Measurements from ENCODE around the gene KITLG. TPM values are rescaled to one million over a fixed set of nuclear protein-coding genes. Genes with fewer than 3 reads are reported as not detected.
A peak's percentile ranks its signal among the peaks of the same experiment; 100 is the strongest.

KITLG gene
- total RNA-seq, 4 donors from 2014 or later, result 3.9 to 33.0 (median 14.7) TPM

DNA sequence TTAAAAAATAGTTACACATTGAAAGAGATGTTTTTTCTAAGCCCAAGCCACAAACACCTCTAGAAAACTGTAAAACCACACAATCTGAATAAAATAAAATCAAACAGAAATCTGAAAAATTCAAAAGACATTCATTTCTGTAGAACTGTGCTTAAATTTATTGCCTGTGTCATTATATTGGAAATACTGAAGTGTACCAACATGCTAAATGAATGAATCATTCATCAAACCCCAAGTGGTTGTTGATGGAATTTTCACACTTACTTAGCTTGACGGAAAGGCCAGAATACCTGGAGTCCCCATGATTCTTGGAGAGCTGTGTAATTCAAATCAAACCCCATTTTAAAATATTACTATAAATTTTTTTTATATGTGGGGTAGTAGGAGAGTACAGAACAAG is 2.7 kb downstream of the KITLG start:
- intact Hi-C loops (cut with DNase I), result loop anchor here (10.0 kb wide), 1 partner anchor 433 kb away; the partner anchor contains the start of genes CEP290 and TMTC3
- TF ChIP-seq, protein P1, sequence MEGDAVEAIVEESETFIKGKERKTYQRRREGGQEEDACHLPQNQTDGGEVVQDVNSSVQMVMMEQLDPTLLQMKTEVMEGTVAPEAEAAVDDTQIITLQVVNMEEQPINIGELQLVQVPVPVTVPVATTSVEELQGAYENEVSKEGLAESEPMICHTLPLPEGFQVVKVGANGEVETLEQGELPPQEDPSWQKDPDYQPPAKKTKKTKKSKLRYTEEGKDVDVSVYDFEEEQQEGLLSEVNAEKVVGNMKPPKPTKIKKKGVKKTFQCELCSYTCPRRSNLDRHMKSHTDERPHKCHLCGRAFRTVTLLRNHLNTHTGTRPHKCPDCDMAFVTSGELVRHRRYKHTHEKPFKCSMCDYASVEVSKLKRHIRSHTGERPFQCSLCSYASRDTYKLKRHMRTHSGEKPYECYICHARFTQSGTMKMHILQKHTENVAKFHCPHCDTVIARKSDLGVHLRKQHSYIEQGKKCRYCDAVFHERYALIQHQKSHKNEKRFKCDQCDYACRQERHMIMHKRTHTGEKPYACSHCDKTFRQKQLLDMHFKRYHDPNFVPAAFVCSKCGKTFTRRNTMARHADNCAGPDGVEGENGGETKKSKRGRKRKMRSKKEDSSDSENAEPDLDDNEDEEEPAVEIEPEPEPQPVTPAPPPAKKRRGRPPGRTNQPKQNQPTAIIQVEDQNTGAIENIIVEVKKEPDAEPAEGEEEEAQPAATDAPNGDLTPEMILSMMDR (IDR thresholded peaks at IDR 0.05), result peak in 4 of 6 experiments; percentile 23 to 66 (median 48)
- TF ChIP-seq POLR2A (IDR thresholded peaks at IDR 0.05), result no peak

DNA sequence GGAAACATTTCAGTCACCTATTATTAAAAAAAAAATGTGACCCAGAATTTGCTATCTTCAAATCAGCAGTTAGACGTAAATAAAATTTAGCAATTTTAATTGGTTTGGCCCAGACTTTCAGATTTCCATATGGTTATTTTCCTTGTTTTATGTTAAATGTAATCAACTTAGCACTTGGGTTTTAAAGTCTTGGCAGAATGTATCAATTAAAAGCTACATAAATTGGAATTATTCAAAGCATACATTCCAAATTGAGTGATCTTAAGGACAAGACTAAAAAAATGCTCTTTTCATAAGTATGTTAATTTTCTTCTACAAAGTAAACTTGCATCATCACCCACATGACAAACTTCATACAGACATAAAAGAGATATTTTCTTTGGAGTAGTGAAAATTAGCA is 3.4 kb downstream of the KITLG start:
- no peaks in the 10 kb centered on the region for H3K27me3 ChIP-seq
- intact Hi-C loops (cut with DNase I), result loop anchor here (10.0 kb wide), 1 partner anchor 432 kb away; the partner anchor contains the start of genes CEP290 and TMTC3
- 74 to 84% methylated on average over 1 of the region's 1 CpG for WGBS, 2 donors
- H3K27ac ChIP-seq, result peak overlapping the region in 3 of 4 donors; percentile 22 to 89 (median 81)
- no peaks in the 10 kb centered on the region for H3K9me3 ChIP-seq
- no peaks in the 10 kb centered on the region for H3K36me3 ChIP-seq
- TF ChIP-seq POLR2A (IDR thresholded peaks at IDR 0.05), result no peak
- TF ChIP-seq, protein P1 (IDR thresholded peaks at IDR 0.05), result no peak
- H3K4me3 ChIP-seq, result peak overlapping the region in 1 of 4 donors; percentile 87
- H3K4me1 ChIP-seq, result peaks cover 0 to 86% (median 34%) of the 10 kb centered on the region in 3 donors
- DNase-seq, result no peak

More for the DNA sequence above, 2.7 kb downstream of the KITLG start:
- H3K27me3 ChIP-seq, result no peaks in the 10 kb centered on the region
- no peaks in the 10 kb centered on the region for H3K36me3 ChIP-seq
- WGBS, 2 donors, result 19 to 32% methylated on average over 1 of the region's 1 CpG
- H3K4me3 ChIP-seq, result peak overlapping the region in 2 of 4 donors; percentile 75 to 87
- H3K27ac ChIP-seq, result peak overlapping the region in 2 of 4 donors; percentile 81 to 89
- H3K4me1 ChIP-seq, result peaks cover 0 to 80% (median 29%) of the 10 kb centered on the region in 3 donors
- H3K9me3 ChIP-seq, result no peaks in the 10 kb centered on the region
- no peak for DNase-seq

DNA sequence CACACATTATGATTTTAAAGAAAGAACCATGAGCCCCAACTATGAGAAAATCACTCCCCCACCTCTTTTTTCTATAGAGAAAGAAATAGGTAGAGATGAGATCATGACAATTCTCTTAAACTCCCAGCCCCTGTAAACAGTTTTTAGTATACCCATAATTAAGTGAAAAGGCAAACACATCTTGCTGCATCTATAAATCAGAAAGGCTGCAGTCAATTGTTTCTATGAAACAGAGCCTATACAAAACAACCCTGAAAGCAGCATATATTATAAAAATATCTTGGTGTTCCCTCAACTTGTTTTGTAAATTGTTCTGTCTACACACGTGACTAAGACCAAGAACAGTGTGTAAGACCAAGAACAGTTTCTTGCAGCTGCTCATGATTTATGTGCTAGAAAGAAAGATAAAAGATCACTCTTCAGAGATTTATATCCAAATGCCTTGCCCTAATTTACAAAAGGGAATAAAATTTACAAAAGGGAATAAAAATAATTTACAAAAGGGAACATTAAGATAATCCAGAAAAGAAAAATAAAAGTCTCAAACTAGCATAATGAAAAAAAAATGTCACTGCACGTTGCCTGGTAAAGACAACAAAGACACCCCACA is 4.8 kb downstream of the KITLG start:
- H3K27me3 ChIP-seq, result no peaks in the 10 kb centered on the region
- H3K9me3 ChIP-seq, result no peaks in the 10 kb centered on the region
- peaks cover 0 to 94% (median 41%) of the 10 kb centered on the region in 3 donors for H3K4me1 ChIP-seq
- peak overlapping the region in 1 of 4 donors; percentile 15 for H3K4me3 ChIP-seq
- WGBS, 2 donors, result 11 to 18% methylated on average over 2 of the region's 2 CpGs
- H3K27ac ChIP-seq, result peak overlapping the region in 3 of 4 donors; percentile 30 to 89 (median 81)
- no peaks in the 10 kb centered on the region for H3K36me3 ChIP-seq
- no peak for TF ChIP-seq POLR2A (IDR thresholded peaks at IDR 0.05)
- TF ChIP-seq, protein P1 (IDR thresholded peaks at IDR 0.05), result no peak
- intact Hi-C loops (cut with DNase I), result loop anchor here (10.0 kb wide), 1 partner anchor 431 kb away; the partner anchor contains the start of genes CEP290 and TMTC3
- no peak for DNase-seq

DNA sequence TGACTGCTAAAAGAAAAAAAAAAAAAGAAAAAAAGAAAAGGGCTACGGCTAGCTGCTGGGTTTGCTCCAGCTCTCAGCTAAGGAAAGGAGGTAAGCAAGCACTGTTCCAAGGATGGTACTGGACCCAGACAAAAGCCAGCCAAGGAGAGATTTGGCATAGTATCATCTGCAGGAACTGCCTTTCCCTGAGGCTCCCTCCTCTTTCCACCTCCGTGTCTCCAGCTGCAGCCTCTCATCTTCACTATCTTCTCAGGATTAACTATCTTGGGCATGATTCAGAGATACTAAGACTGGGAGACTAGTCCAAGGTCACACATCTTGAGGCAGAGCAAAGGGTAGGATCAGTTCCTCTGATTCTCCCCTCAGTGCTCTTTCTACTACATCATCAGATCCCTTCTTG is 6.0 kb downstream of the KITLG start:
- H3K9me3 ChIP-seq, result no peaks in the 10 kb centered on the region
- H3K4me1 ChIP-seq, result peaks cover 0 to 98% (median 50%) of the 10 kb centered on the region in 3 donors
- intact Hi-C loops (cut with DNase I), result loop anchor here (10.0 kb wide), 1 partner anchor 429 kb away; the partner anchor contains the start of genes CEP290 and TMTC3
- no peaks in the 10 kb centered on the region for H3K27me3 ChIP-seq
- no peak for DNase-seq
- no peaks in the 10 kb centered on the region for H3K36me3 ChIP-seq
- peak overlapping the region in 1 of 4 donors; percentile 45 for H3K4me3 ChIP-seq
- H3K27ac ChIP-seq, result peak overlapping the region; percentile 5 to 89 (median 71)
- 3 to 32% methylated on average over 2 of the region's 2 CpGs for WGBS, 2 donors
- no peak for TF ChIP-seq POLR2A (IDR thresholded peaks at IDR 0.05)
- TF ChIP-seq, protein P1 (IDR thresholded peaks at IDR 0.05), result no peak

DNA sequence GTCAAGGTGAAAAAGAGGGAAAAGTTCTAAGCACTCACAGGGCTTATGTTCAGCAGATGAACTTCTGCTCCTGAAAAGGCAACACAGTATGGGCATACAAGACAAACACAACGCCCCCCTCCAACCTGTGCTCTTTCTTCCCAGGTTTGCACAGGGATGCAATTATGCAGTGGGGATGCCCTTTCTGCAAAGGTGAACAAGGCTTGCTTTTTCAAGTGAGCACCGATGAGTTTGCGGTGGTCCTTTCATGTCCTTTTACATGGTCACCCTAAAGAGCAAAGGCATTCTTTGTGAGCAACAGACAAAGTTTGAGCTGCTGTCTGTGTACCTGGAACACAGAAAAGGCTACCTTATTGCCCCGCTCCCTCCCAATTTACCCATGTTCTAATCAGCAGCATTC is 6.7 kb downstream of the KITLG start:
- TF ChIP-seq, protein P1 (IDR thresholded peaks at IDR 0.05), result no peak
- no peak for TF ChIP-seq POLR2A (IDR thresholded peaks at IDR 0.05)
- no peaks in the 10 kb centered on the region for H3K9me3 ChIP-seq

More for the DNA sequence above, 6.7 kb downstream of the KITLG start:
- Histone ChIP-seq H3K4me1 (peaks cover 0 to 97% (median 50%) of the 10 kb centered on the region in 3 donors), H3K27me3 (no peaks in the 10 kb centered on the region), H3K36me3 (no peaks in the 10 kb centered on the region), H3K4me3 (no peak overlapping the region), H3K27ac (peak overlapping the region in 3 of 4 donors; percentile 59 to 89 (median 81))
- DNase-seq, result no peak
- 67 to 83% methylated on average over 3 to 4 of the region's 4 CpGs for WGBS, 2 donors
- intact Hi-C loops (cut with DNase I), result loop anchor here (10.0 kb wide), 1 partner anchor 429 kb away; the partner anchor contains the start of genes CEP290 and TMTC3
